HG03432 (cell line): ENCODE results near the gene C5orf46.
"Not testable (repeated sequence)": the region's sequence is repeated elsewhere in the genome, so short reads cannot be mapped to it uniquely, and the experiment has no call there.

Experiments used
- ATAC-seq: cut with Tn5 transposase; IDR thresholded peaks from one replicate; pipeline ENCODE4 v1.9.1; 2021; ENCODE audit warnings: mild to moderate bottlenecking, moderate library complexity; ENCODE audit not compliant: unreplicated experiment

The C5orf46 gene

DNA sequence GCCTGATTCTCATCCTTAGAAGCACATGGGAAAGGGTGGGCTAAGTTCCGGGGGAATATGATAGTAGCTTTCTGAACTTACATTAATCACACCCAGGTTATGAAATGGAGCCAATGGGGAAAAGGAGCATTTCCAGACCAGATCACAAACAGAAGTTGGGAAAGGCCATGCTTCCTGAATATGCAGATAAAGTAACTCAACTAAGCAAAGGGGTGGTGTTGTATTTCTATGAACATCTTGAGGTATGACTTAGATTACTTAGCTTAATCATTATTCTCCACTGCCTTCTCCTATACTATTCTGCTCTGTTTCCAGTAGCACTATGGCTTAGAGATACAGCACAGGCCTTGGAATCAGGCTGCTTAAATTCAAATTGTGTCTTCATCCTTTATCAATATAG, 10.5 kb downstream of the C5orf46 start:
- ATAC-seq, result no peak

DNA sequence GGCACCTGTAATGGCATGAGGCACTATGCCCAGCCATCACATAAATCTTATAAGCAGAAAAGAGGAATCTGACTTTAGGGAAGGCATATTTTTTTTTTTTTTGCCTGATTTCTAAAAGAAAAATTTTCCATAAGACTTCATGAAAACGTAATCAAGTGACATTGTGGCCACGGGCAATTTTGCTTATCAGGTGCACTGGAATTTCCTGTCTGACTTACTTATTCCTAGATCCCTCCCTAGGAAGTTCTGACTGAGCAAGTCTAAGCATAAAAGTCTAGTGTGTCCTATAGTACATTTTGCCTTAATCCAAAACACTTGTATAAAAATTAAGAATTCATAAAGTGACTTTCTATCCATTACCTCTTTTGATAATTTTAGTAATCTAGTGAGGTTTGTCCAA, 12.5 kb downstream of the C5orf46 start:
- no peak for ATAC-seq

DNA sequence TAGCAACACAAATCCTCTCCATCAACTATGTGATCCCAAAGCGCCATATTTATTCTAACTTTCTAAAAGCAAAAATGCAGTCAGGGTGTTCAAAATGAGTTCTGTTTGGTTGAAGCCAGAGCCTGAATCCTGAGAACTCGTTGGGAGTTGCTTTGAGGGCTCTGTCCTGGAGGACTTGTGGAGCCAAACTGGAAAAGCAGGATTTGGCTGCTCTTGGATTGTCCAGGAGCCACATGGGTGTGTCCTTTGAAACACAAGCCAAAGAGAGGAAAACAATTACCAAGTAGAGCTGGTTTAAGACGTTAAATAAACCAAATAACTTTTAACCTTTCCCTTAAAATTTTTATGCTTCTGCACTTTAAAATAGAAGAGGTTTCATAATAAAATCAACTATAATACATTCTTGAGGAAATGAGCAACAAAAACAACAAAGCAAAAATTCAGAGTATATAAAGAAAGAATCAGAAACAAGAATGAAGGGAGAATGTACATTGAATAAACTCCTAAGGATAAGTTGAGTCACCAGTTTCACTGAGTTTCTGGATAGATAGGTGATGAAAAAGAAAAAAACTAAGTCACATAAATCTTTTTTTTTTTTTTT, 13.5 kb downstream of the C5orf46 start:
- no peak for ATAC-seq

DNA sequence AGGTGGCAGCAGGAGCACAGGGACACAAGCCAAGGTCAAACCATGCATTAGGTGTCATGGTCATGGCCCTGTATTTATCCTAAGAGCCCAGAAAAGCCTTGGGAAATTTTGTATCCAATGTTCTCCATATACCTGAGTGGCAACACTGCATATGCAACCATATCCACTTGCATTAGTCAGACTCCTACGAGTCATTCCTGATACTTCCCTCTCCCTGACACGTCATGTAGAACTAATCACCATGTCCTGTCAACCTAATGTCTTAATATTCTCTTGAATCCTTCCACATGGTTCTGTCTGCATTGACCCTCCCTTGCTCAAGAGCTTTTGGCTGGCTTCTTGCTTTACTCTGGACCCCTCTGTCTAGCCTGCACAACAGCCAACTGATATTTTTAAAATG, 18.4 kb downstream of the C5orf46 start:
- no peak for ATAC-seq

DNA sequence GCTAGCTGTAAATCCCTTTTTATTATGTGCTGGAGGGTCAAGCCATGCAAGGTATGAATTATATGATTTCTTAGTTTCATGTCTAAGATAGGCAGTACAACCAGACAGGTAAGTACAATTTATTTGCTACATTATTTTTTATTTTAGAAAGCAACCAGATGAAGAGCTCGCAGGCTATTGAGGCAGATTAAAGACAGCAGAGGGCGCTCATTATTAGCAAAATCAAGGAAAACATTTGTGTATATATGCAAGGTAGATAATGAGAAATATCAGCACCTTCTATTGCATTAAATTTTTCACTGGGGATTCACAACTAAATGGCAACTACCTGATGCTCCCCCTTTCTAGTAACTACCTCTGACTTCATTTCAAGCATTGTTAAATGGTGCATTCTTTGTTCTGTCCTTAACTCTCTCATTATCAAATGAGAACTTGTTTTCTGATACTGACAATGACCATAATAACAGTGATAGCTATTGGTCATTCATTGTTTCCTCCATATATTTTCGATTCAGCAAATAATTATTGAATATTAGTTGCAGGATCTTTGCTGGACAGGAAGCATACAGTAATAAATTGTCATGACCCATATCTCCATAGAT, 19.2 kb downstream of the C5orf46 start:
- ATAC-seq, result no peak

DNA sequence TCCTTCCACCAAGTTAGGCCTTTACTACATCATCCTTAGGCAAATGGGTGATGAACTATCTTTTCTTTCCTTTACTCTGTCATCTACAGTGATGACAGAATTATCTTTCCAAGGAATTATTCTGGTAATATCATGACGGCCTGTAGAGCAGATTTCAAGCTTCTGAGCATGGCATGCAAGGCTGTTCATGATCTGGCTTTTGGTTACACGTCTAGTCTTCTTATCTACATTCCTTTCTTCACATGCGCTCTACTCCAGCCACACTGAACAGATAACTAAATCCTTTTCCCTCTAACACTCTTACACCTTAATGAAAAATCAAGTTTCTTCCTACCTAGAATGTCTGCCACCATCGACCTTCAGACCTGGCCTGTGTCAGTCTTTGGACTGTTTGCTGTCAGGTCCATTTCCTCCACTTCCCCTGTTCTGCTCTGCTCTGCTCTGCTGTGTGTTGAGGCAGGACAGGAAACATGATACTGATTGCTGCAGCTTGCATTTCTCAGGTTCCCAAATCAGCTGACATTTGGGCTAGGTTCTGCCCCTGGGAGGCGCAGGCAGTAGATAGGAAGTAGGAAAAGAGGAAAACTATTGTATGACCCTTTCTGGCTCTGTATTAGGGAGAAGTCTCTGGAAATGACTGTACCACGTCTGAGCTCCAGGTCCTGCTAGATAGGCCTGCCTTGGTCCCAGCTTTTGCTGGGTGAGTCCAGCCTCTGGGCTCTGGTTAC, 23.6 kb downstream of the C5orf46 start:
- ATAC-seq, result no peak

DNA sequence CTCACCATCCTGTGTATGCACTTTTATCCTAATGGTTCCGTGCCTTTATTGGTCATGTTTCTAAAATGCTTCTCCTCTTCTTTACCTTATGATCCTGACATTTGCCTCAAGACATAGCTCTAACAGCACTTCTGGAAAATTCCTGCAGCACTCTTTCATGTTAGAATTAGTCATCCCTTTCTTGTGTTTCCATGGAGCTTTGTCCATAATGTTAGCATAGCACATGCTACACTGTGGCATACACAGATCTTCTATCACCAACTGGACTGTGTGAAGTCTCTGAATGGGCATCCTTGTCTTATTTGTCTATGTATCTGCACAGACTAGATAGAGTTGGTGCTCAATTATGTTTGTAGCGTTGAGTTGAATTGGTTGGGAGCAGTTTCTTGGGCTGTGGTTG, 25.9 kb downstream of the C5orf46 start:
- no peak for ATAC-seq

DNA sequence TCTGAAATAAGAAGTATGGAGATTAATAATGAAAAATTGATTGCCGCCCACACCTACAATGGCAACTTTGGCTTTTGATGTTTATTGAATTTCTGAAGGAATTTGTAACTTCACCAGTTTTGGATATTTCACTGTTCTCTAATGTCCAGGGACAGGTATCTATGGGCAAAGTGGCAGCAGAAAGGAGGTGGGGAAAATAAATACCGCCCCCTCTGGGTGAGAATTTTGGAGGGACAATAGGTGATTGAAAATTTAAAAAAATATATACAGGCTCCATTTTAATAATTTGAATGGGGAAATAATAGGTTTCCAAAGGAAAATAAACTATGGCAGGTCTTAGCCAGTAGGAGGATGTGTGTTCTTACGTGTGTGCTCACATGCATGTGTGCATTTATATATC, 26.6 kb downstream of the C5orf46 start:
- no peak for ATAC-seq

DNA sequence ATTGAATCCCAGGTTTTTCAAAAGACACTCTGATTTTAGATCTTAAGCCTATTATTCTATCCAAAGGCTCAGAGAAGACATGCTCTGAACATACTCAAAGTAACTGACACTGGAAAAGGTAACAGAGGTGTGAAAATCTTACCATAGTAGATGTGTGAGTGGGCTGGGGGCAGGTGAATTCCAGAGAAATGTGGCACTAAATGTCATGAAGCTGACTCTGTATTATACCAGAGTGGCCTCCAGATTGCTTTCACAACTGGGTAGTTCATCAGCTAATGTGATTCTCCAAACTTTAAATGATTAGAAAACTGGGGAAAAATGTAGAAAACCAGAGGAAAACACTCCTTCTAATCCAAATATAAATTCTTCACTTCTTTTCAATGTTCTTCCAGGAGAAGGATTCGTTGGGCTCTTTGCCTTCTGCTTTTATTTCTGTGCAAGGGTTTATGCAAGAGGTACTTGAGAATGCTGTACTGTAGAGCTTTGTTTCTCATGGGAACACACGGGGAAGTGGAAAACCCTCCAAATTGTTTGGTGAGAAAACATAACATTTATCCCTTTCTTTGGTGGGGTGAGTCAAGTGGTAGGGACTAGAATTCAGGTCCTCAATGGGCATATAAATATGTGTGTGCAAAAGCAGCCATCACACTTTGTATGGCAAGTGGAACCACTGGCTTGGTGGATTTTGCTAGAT, 28.1 kb downstream of the C5orf46 start, which contains the start of gene SCGB3A2:
SCGB3A2 (plus strand) TSS at position 646 of the 694 bp plus-strand sequence. CDS start 93 bp downstream, outside the sequence.
- no peak for ATAC-seq

DNA sequence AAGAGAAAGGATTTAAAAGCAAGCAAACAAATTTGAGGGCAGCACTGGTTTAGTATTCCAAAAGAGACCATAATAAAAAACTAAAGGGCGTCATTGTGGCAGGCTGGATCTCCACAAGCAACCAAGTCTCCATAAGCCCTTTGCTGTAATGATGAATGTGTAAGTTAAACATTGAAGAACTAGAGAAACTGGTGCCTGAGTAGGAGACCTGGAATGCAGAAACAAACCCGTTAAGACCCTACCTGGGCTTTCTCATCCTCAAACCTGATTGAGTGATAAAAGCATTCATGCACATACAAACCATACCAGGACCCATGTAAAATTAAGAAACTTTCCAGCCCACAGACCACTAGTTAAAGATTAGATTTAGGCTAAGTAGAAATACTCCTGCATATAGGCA, 29.7 kb downstream of the C5orf46 start:
- ATAC-seq, result no peak

DNA sequence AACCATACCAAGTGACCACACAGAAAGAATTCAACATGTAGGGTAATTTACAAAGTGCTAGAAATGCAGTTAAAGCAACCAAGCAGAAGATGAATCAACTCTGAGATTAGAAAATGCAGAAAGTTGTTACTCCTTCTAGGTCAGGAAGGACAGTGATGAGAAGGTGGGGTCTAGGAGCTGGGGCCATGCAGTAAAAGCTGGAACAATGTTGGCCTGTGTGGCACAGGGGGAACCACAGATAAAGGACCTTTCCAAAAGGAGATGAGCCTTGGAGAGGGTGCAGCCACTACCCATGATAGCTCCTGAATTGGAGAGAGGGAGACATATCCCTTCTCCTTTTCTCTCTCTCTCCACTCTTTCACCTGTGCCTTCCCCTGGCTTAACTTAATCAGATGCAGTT, 30.2 kb downstream of the C5orf46 start:
- ATAC-seq, result no peak

DNA sequence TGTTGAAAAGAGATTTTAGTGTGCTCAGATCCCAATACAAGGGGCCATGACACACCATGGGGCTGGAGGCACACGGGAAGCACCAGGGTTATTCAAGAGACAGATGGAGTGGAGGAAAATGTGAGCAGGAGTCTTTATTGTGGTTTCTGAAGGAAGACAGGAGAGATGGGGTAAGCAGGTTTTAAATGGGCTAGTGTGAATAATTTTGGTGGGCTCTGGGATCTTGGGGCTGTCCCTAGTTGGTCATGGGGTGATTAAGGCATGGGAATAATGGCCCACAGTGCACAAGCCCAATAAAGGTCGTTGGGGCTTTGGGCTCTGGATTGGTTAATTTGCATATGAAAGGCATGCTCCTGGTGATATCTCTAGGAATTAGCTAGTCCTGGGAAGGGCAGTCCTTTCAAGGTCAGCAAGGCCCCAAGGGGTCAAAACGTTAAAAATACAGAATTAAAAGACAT, 31.4 kb downstream of the C5orf46 start:
- no peak for ATAC-seq

DNA sequence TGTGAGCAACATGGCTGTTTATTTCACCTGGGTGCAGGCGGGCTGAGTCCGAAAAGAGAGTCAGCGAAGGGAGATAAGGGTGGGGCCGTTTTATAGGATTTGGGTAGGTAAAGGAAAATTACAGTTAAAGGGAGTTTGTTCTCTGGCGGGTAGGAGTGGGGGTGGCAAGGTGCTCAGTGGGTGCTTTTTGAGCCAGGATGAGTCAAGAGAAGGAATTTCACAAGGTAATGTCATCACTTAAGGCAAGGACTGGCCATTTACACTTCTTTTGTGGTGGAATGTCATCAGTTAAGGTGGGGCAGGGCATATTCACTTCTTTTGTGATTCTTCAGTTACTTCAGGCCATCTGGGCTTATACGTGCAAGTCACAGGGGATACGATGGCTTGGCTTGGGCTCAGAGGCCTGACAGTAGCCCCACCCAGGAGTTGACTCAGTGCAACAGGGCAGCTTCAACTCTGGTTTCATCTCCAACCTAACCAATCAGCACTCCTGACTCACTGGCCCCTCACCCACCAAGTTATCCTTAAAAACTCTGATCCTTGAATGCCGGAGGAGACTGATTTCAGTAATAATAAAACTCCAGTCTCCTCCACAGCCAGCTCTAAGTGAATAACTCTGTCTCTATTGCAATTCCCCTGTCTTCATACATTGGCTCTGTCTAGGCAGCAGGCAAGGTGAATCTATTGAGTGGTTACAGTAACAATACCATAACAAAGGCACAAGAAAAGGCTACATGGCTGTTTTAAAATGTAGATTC, 32.0 kb downstream of the C5orf46 start:
- not testable (repeated sequence) for ATAC-seq

DNA sequence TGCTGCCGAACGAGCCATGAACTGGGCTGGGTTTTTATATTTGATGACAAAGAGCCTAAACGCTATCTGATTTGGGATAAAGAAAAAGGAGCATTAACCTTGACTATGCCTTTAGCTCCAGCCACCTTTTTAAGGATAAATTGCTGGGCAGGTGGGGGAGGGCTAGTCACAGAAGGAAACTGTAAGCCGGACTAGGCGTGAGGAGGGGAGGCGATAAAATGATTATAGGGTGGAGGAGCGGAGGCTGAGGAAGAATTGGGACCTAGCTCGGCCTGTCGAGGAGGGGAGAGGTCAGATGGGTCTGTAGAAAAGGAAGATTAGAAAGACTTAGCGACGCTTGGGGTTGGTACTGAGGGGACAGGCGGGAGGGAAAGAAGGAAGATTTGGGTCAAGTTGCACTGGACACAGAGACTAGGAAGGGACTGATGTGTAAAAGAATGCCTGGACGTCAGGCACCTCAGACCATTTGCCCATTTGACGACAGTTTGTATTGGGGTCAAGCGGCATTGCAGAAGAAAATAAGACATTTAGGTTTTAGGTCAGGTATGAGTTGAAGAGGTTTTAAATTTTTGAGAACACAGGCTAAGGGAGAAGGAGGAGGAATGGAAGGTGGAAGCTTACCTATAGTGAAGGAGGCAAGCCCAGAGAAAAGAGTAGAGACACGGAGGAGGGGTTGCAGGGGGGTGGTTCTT, 33.4 kb downstream of the C5orf46 start:
- ATAC-seq, result not testable (repeated sequence)

DNA sequence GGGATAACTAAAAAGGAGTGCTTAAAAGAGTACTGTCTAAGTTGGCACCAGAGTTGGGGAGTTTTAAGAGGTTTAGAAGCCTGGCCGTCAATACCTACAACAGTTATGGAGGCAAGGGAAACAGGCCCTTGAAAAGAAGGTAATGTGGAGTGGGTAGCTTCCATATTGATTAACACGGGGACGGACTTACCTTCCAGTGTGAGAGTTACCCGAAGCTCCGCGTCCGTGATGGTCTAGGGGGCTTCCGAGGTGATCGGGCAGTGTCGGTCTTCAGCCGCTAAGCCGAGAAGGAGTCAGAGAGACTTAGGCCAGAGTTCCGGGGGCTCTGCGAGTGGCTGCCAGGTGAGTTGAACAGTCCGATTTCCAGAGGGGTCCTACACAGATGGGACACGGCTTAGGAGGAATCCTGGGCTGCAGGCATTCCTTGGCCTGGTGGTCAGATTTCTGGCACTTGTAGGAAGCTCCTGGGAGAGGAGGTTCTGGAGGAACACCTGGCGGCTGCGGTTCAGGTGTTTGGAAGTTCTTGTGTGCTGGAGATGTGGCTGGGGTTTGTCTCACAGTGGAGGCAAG, 34.3 kb downstream of the C5orf46 start:
- not testable (repeated sequence) for ATAC-seq

DNA sequence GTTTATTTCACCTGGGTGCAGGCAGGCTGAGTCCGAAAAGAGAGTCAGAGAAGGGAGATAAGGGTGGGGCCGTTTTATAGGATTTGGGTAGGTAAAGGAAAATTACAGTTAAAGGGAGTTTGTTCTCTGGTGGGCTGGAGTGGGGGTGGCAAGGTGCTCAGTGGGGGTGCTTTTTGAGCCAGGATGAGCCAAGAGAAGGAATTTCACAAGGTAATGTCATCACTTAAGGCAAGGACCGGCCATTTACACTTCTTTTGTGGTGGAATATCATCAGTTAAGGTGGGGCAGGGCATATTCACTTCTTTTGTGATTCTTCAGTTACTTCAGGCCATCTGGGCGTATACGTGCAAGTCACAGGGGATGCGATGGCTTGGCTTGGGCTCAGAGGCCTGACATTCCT, 36.4 kb downstream of the C5orf46 start:
- not testable (repeated sequence) for ATAC-seq

DNA sequence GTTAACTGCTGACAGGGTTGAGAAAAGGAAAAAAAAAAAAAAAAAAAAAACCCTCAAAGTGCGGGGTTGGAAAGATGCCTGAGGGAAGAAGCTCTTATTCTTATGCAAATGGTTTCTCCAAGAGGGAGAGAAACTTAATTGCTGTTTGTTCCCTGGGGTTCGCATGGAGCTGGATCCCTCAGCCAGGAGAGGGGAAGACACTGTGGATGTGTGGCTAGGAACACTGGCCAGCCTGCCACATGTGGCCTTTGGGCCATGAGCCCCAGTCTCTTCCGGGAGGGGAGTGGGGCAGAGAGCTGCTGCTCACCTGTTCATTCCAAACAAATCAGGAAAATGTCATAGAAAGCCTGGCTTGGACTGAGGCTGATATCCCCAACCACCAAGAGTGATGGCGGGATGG, 37.2 kb downstream of the C5orf46 start:
- no peak for ATAC-seq

DNA sequence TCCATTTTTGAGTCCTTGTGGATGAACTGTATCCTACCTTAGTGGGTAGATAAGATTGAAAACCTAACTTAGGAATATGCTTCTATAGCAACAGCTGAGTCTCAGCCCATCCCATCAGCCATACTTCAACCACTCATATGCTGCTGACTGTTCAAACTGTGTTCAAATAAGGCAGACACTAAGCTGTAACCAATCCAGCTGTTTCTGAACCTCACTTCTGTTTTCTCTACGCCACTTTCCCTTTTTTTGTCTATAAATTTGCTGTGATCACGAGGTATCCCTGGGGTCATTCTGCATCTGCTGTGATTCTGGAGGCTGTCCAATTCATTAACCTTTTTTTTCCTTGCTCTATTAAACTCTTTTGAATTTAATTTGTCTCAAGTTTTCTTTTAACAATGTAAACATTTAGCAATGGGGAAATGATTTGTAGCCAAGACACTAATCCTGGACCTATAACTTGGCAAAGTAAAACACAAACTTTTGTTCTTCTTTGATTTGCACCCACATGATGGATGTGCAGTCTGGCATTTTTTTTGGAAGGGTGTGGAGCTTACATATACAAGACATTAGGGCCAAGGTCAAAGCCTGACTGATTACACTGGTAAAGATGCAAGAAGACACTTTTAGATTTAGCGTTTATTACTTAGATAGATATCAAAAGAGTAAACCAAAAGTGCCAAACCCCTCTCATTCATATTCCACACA, 42.7 kb downstream of the C5orf46 start:
- ATAC-seq, result no peak

DNA sequence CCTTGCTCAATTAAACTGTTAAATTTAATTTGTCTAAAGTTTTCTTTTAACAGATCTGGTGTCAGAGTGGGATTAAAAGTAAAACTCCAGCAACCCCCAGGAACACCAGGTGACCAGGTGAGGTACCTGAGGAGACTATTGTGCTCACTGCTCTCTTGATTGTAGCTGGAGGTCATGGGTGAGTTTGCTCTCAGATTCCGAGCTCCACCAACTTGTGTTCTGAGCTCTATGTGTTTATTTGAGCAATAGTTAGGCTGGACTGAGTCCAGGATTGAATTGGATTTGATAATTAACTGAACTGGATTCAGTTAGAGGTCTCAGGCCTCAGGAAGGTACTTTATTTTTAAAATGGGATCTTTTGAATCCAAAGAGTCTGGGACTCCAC, 45.7 kb downstream of the C5orf46 start:
- no peak for ATAC-seq
